KMS-11 (cell line): ENCODE data around the gene HECW1.

ENCODE experiments used
- H2AFZ ChIP-seq: fragments of 200-600 bp; sonication (generic); 2 replicates; pipeline ENCODE4 v1.6.1; 2016; ENCODE audit warnings: antibody characterized with exemption, mixed run types, low read depth
- H3K27ac ChIP-seq: fragments of 200-600 bp; sonication (generic); 2 replicates; pipeline ENCODE4 v1.6.1; 2016; ENCODE audit warnings: mild to moderate bottlenecking, mixed run types
- H3K27me3 ChIP-seq: fragments of 200-600 bp; sonication (generic); 2 replicates; pipeline ENCODE4 v1.6.1; 2017; ENCODE audit warnings: mild to moderate bottlenecking, low read depth, mixed run types, moderate library complexity; ENCODE audit not compliant: insufficient read depth
- H3K36me3 ChIP-seq: fragments of 200-600 bp; sonication (generic); 2 replicates; pipeline ENCODE4 v1.6.1; 2017; ENCODE audit warnings: mild to moderate bottlenecking, mixed run types; ENCODE audit not compliant: insufficient read depth
- H3K4me1 ChIP-seq: fragments of 200-600 bp; sonication (generic); 2 replicates; pipeline ENCODE4 v1.6.1; 2016; ENCODE audit warnings: mild to moderate bottlenecking, low read depth, mixed run types; ENCODE audit not compliant: poor library complexity, severe bottlenecking
- H3K4me2 ChIP-seq: fragments of 200-600 bp; sonication (generic); 2 replicates; pipeline ENCODE4 v1.7.0; 2016; ENCODE audit warnings: mild to moderate bottlenecking, mixed run types
- H3K4me3 ChIP-seq: fragments of 200-600 bp; sonication (generic); IDR thresholded peaks from 2 replicates; pipeline ENCODE4 v1.6.1; 2017; ENCODE audit warnings: low read depth, low read length, mixed read lengths; ENCODE audit not compliant: insufficient read depth
- H3K79me2 ChIP-seq: fragments of 200-600 bp; sonication (generic); 2 replicates; pipeline ENCODE4 v1.6.1; 2016; ENCODE audit warnings: low read depth, mixed run types; ENCODE audit not compliant: insufficient read depth
- H3K9ac ChIP-seq: fragments of 200-600 bp; sonication (generic); 2 replicates; pipeline ENCODE4 v1.6.1; 2016; ENCODE audit warnings: mild to moderate bottlenecking, mixed run types
- H4K20me1 ChIP-seq: fragments of 200-600 bp; sonication (generic); 2 replicates; pipeline ENCODE4 v1.6.1; 2016; ENCODE audit warnings: mild to moderate bottlenecking, mixed run types; ENCODE audit not compliant: insufficient read depth
- TF ChIP-seq, protein P1 (sequence below): fragments of 200-600 bp; sonication (generic); conservative IDR thresholded peaks from 2 replicates; pipeline ENCODE4 v1.6.1; 2017; ENCODE audit warnings: low read depth, mild to moderate bottlenecking, antibody characterized with exemption, low read length, moderate library complexity, mixed read lengths

The HECW1 gene

DNA sequence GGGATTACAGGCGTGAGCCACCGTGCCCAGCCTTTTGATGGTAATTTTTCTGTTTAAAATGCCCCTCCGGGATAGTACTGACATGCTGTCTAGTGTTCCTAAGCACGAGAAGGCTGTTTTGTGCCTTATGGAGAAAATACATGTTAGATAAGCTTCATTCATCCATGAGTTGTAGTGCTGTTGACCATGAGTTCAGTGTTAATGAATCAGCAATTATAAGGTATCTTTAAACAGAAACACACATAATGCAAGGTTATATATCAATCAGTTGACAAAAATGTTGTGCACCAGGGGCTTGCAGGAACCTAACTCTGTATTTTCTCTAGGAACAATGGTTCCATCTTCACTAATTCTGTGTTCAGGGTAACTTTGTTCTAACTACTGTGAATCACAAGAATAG lies 30.8 kb upstream of the HECW1 start:
- no peaks in the 10 kb centered on the region for H3K36me3 ChIP-seq
- H2AFZ ChIP-seq, result no peak overlapping the region
- H3K4me2 ChIP-seq, result no peak overlapping the region
- no peak overlapping the region for H3K4me3 ChIP-seq
- no peaks in the 10 kb centered on the region for H3K79me2 ChIP-seq
- TF ChIP-seq, protein P1, sequence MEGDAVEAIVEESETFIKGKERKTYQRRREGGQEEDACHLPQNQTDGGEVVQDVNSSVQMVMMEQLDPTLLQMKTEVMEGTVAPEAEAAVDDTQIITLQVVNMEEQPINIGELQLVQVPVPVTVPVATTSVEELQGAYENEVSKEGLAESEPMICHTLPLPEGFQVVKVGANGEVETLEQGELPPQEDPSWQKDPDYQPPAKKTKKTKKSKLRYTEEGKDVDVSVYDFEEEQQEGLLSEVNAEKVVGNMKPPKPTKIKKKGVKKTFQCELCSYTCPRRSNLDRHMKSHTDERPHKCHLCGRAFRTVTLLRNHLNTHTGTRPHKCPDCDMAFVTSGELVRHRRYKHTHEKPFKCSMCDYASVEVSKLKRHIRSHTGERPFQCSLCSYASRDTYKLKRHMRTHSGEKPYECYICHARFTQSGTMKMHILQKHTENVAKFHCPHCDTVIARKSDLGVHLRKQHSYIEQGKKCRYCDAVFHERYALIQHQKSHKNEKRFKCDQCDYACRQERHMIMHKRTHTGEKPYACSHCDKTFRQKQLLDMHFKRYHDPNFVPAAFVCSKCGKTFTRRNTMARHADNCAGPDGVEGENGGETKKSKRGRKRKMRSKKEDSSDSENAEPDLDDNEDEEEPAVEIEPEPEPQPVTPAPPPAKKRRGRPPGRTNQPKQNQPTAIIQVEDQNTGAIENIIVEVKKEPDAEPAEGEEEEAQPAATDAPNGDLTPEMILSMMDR, result no peak
- H3K27ac ChIP-seq, result no peak overlapping the region
- H3K4me1 ChIP-seq, result peaks cover 57% of the 10 kb centered on the region
- H3K9ac ChIP-seq, result no peak overlapping the region
- H4K20me1 ChIP-seq, result no peaks in the 10 kb centered on the region; the same call in 1 of the 2 replicates
- no peaks in the 10 kb centered on the region for H3K27me3 ChIP-seq

GRCh38 chr7:43083106-43083505 lies 29.3 kb upstream of the HECW1 start:
- H3K27ac ChIP-seq, result no peak overlapping the region
- H3K4me3 ChIP-seq, result no peak overlapping the region
- H4K20me1 ChIP-seq, result no peaks in the 10 kb centered on the region; the same call in 1 of the 2 replicates
- peaks cover 46% of the 10 kb centered on the region for H3K4me1 ChIP-seq
- no peak overlapping the region for H2AFZ ChIP-seq
- H3K79me2 ChIP-seq, result no peaks in the 10 kb centered on the region
- H3K36me3 ChIP-seq, result no peaks in the 10 kb centered on the region
- TF ChIP-seq, protein P1, result no peak
- no peak overlapping the region for H3K9ac ChIP-seq
- no peak overlapping the region for H3K4me2 ChIP-seq
- no peaks in the 10 kb centered on the region for H3K27me3 ChIP-seq

DNA sequence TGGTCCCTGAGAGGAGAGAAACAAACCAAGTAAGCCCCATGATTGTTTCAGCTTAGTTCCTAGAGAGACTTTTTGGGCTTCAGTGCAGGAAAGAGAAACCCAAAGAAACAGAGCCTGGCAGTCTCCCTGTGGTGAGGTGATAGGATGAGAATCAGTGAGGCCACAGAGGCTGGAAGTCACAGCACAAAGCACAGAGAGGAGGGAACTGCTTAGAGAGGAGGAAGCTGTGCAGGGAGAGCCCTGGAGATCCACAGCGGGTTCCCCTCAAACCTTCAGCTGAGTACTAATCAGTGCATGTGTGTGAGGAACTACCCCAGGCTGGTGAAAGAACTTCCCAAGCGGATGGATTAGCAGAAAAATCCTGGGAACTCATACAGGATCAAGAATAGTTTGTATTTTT lies 27.4 kb upstream of the HECW1 start:
- Histone ChIP-seq H3K4me3 (no peak overlapping the region), H4K20me1 (no peaks in the 10 kb centered on the region; the same call in 1 of the 2 replicates), H3K4me1 (peaks cover 44% of the 10 kb centered on the region), H3K4me2 (peak overlapping the region; percentile 61; the same call in 1 of the 2 replicates), H3K9ac (no peak overlapping the region), H2AFZ (no peak overlapping the region), H3K79me2 (no peaks in the 10 kb centered on the region), H3K27me3 (no peaks in the 10 kb centered on the region), H3K36me3 (no peaks in the 10 kb centered on the region), H3K27ac (no peak overlapping the region)
- TF ChIP-seq, protein P1, result no peak

DNA sequence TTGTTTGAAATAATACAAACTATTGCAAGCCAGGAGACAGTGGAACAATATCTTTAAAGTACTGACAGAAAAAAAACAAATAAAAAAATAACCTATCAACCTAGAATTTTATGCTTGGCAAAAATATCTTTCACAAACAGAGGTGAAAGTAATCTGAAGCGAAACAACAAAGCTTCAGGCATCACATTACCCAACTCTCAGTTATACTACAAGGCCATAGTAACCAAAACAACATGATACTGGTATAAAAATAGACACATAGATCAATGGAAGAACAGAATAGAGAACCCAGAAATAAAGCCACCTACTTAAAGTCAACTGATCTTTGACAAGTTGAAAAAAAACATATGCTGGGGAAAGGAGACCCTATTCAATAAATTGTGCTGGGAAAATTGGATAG lies 26.5 kb upstream of the HECW1 start:
- Histone ChIP-seq H3K27me3 (no peaks in the 10 kb centered on the region), H4K20me1 (no peaks in the 10 kb centered on the region; the same call in 1 of the 2 replicates), H3K79me2 (no peaks in the 10 kb centered on the region), H3K27ac (peak overlapping the region; percentile 21; the same call in 1 of the 2 replicates), H3K4me1 (peaks cover 44% of the 10 kb centered on the region), H2AFZ (no peak overlapping the region), H3K9ac (no peak overlapping the region), H3K4me2 (peak overlapping the region; percentile 61), H3K4me3 (no peak overlapping the region), H3K36me3 (no peaks in the 10 kb centered on the region)
- TF ChIP-seq, protein P1, result no peak
